OCI-LY7 (cell line): ENCODE measurements around the gene TMC4. TPM values are rescaled to one million over a fixed set of nuclear protein-coding genes. Genes with fewer than 3 reads are reported as not detected.

ENCODE experiments used
- BruUV-seq: library from RNA; stranded (reverse); fragments of 400-500 nt; replicated peaks from 2 replicates; lab custom pipeline; 2021; lab: Mats Ljungman, UMichigan
- CTCF ChIA-PET: fragments of 300-600 bp; sonication (Branson Sonifier 250); formaldehyde crosslinking; loops from one replicate; lab custom pipeline; 2022; ENCODE audit warnings: antibody characterized with exemption; ENCODE audit not compliant: unreplicated experiment; lab: Charles Lee
- POLR2A ChIA-PET: fragments of 300-600 bp; sonication (Branson Sonifier 250); formaldehyde crosslinking; loops from one replicate; lab custom pipeline; 2022; ENCODE audit warnings: antibody characterized with exemption; lab: Charles Lee
- DNase-seq: peaks from one replicate; pipeline ENCODE4 v3.0.0-alpha.2; 2015; ENCODE audit warnings: low spot score
- H2AFZ ChIP-seq: fragments of 200-600 bp; sonication (generic), shearing (Covaris generic); 2 replicates; pipeline ENCODE4 v1.6.1; 2014; ENCODE audit warnings: mild to moderate bottlenecking, antibody characterized with exemption, low read length, moderate library complexity
- H3K27ac ChIP-seq: fragments of 200-600 bp; sonication (generic); 2 replicates; pipeline ENCODE4 v1.5.1; 2014; ENCODE audit warnings: mixed run types, low read depth, mild to moderate bottlenecking, moderate library complexity, low read length, inconsistent platforms; ENCODE audit not compliant: poor library complexity, severe bottlenecking
- H3K36me3 ChIP-seq: fragments of 200-600 bp; sonication (generic); 2 replicates; pipeline ENCODE4 v1.6.1; 2014; ENCODE audit warnings: mild to moderate bottlenecking, antibody characterized with exemption, low read length, moderate library complexity, mixed read lengths; ENCODE audit not compliant: insufficient read depth
- H3K4me1 ChIP-seq: fragments of 200-600 bp; sonication (generic); 2 replicates; pipeline ENCODE4 v1.5.1; 2014; ENCODE audit warnings: mild to moderate bottlenecking, low read length; ENCODE audit not compliant: insufficient read depth, poor library complexity, severe bottlenecking
- H3K4me2 ChIP-seq: fragments of 200-600 bp; sonication (generic); 2 replicates; pipeline ENCODE4 v1.6.1; 2014; ENCODE audit warnings: mild to moderate bottlenecking, low read length
- H3K4me3 ChIP-seq: fragments of 200-600 bp; sonication (generic); 2 replicates; pipeline ENCODE4 v1.5.1; 2014; ENCODE audit warnings: mild to moderate bottlenecking, low read depth, low read length; ENCODE audit not compliant: poor library complexity, severe bottlenecking
- H3K79me2 ChIP-seq: fragments of 200-600 bp; sonication (generic); 2 replicates; pipeline ENCODE4 v1.6.1; 2016; ENCODE audit warnings: low read depth, mild to moderate bottlenecking, low read length, moderate library complexity, mixed read lengths; ENCODE audit not compliant: insufficient read depth
- H3K9me2 ChIP-seq: fragments of 200-600 bp; sonication (generic); 2 replicates; pipeline ENCODE4 v1.6.1; 2016; ENCODE audit warnings: mild to moderate bottlenecking, low read length, mixed read lengths; ENCODE audit not compliant: insufficient read depth
- H3K9me3 ChIP-seq: fragments of 200-600 bp; sonication (generic); 2 replicates; pipeline ENCODE4 v1.6.1; 2014; ENCODE audit warnings: mild to moderate bottlenecking, mixed run types, low read length, mixed read lengths
- H4K20me1 ChIP-seq: fragments of 200-600 bp; sonication (generic); 2 replicates; pipeline ENCODE4 v1.6.1; 2014; ENCODE audit warnings: mild to moderate bottlenecking, antibody characterized with exemption, low read length, moderate library complexity, mixed read lengths; ENCODE audit not compliant: insufficient read depth
- EZH2phosphoT487 ChIP-seq: fragments of 200-600 bp; sonication (generic); IDR thresholded peaks from 2 replicates; pipeline ENCODE4 v1.6.1; 2018; ENCODE audit warnings: low read depth, borderline replicate concordance, mild to moderate bottlenecking, mixed run types, antibody characterized with exemption, low read length, moderate library complexity, mixed read lengths
- intact Hi-C: fragments of 100-400 bp; cut with micrococcal nuclease; formaldehyde crosslinking; loops from one replicate; pipeline ENCODE4 v1.10.0; 2022; ENCODE audit not compliant: unreplicated experiment
- total RNA-seq, 2 experiments: library from RNA; depleted of rRNA in 1 of 2; stranded (reverse); fragments of >200 nt in 1 of 2; shearing (Covaris generic) in 1 of 2; gene quantifications; 2 replicates each; pipeline ENCODE4 v1.2.3, GENCODE V29; 2014 to 2022
- TF ChIP-seq, protein P1 (sequence below): fragments of 200-600 bp; sonication (generic); conservative IDR thresholded peaks from 2 replicates; pipeline ENCODE4 v1.5.1; 2014; ENCODE audit warnings: mild to moderate bottlenecking, antibody characterized with exemption, low read length, moderate library complexity, mixed read lengths

Gene TMC4
- total RNA-seq, 2 experiments from 2014 or later, result not detected

DNA sequence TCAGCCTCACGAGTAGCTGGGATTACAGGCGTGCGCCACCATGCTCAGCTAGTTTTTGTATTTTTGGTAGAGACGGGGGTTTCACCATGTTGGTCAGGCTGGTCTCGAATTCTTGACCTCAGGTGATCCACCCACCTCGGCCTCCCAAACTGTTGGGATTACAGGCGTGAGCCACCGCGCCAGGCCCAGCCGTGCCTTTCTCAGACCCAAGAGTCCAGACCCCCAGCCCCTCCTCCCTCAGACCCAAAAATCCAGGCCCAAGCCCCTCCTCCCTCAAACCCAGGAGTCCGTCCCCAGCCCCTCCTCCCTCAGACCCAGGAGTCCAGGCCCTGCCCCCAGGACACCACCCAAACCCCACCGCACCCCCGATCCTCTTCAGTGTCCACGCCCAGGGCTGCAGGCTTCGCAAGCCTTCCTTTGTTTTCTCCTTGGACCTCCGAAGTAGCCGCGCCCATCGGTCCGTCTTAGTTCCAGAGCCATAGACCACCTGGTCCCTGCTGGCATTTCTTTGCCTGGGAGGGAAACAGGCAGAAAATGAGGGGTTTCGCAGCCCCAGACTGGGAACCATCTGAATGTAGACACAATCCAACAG, 3.7 kb downstream of the TMC4 start:
- TF ChIP-seq, protein P1, sequence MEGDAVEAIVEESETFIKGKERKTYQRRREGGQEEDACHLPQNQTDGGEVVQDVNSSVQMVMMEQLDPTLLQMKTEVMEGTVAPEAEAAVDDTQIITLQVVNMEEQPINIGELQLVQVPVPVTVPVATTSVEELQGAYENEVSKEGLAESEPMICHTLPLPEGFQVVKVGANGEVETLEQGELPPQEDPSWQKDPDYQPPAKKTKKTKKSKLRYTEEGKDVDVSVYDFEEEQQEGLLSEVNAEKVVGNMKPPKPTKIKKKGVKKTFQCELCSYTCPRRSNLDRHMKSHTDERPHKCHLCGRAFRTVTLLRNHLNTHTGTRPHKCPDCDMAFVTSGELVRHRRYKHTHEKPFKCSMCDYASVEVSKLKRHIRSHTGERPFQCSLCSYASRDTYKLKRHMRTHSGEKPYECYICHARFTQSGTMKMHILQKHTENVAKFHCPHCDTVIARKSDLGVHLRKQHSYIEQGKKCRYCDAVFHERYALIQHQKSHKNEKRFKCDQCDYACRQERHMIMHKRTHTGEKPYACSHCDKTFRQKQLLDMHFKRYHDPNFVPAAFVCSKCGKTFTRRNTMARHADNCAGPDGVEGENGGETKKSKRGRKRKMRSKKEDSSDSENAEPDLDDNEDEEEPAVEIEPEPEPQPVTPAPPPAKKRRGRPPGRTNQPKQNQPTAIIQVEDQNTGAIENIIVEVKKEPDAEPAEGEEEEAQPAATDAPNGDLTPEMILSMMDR, result no peak
- no peak for TF ChIP-seq EZH2phosphoT487
- intact Hi-C loops, result no loop called here
- no TSS peak for BruUV-seq
- Histone ChIP-seq H3K9me3 (no peaks in the 10 kb centered on the region), H3K4me3 (no peak overlapping the region), H3K79me2 (no peaks in the 10 kb centered on the region), H4K20me1 (no peaks in the 10 kb centered on the region), H3K36me3 (no peaks in the 10 kb centered on the region), H3K9me2 (no peaks in the 10 kb centered on the region), H3K4me1 (peaks cover 14% of the 10 kb centered on the region), H3K27ac (no peak overlapping the region), H2AFZ (no peak overlapping the region), H3K4me2 (no peak overlapping the region)
- CTCF ChIA-PET, result interaction anchor here (0.6 kb wide), 1 partner anchor 276 kb away, joined by 3 read pairs; no protein-coding TSS in a partner anchor
- no peak for DNase-seq
- POLR2A ChIA-PET, result interaction anchor here (0.7 kb wide), 1 partner anchor 1029 kb away, joined by 5 read pairs; no protein-coding TSS in a partner anchor

DNA sequence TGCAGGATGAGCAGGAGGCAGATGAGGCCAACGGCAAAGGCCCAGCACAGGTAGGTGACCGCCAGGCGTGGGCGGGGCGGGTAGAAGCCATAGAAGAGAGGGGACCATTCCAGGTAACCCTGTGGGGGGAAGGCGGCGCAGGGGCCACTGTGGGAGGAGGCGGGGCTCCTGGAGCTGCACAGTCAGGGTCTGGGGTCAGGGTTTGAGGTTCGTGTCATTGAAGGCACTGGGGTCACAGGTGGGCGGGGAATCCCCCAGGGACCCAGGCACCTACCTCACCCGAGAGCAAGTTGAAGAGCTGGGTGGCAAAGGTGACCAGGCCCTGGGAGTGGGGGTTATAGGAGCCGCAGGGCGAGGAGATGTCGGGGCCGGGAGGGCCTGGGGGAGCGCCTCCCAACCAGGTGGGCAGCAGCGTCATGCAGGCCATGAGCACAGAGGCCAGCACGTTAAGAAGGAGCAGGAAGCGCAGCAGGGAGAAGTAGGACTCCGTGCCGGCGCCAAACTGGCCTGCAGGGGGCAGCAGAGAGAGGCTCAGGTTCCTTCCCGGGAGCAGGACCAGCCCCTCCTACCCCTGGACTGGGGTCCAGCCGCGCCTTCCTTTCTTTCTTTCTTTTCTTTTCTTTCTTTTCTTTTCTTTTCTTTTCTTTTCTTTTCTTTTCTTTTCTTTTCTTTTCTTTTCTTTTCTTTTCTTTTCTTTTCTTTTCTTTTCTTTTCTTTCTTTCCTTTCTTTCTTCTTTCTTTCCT, 4.6 kb downstream of the TMC4 start:
- H3K9me2 ChIP-seq, result no peaks in the 10 kb centered on the region
- no peaks in the 10 kb centered on the region for H3K36me3 ChIP-seq
- no peaks in the 10 kb centered on the region for H3K79me2 ChIP-seq
- POLR2A ChIA-PET, result no interaction called here
- no TSS peak for BruUV-seq
- H3K4me1 ChIP-seq, result peaks cover 10% of the 10 kb centered on the region
- no peak overlapping the region for H3K27ac ChIP-seq
- no peak overlapping the region for H2AFZ ChIP-seq
- H3K4me2 ChIP-seq, result peak overlapping the region; percentile 57
- H3K9me3 ChIP-seq, result no peaks in the 10 kb centered on the region
- CTCF ChIA-PET, result no interaction called here
- H3K4me3 ChIP-seq, result no peak overlapping the region
- H4K20me1 ChIP-seq, result no peaks in the 10 kb centered on the region
- DNase-seq, result peak; percentile 84
- intact Hi-C loops, result loop anchor here (1.0 kb wide), 1 partner anchor 63 kb away; no protein-coding TSS in a partner anchor
- TF ChIP-seq EZH2phosphoT487, result no peak
- TF ChIP-seq, protein P1, result peak; percentile 80

DNA sequence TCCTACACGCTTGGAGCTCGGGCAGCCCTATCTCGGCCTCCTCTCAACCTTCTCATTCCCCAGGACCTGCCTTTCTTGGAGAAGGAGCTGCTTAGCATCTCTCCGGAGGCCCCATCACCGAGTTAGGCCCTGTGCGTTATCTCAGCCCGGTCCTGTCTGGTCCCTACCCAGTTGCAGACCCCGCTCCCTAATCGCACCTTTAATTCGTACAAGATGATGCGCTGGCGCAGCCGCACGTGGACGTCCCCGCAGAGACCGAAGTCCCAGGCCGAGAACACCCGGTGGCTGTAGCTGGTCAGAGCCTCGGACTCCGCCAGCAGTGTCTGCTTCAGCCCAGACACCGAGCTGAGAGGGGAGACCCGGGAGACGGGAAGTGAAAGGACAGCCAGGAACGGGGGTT, 7.7 kb downstream of the TMC4 start:
- intact Hi-C loops, result no loop called here
- BruUV-seq, result no TSS peak
- TF ChIP-seq, protein P1, result no peak
- TF ChIP-seq EZH2phosphoT487, result no peak
- Histone ChIP-seq H4K20me1 (no peaks in the 10 kb centered on the region), H3K27ac (no peak overlapping the region), H3K9me3 (no peaks in the 10 kb centered on the region), H3K4me3 (no peak overlapping the region), H3K36me3 (no peaks in the 10 kb centered on the region), H3K79me2 (no peaks in the 10 kb centered on the region), H3K4me2 (no peak overlapping the region), H3K9me2 (no peaks in the 10 kb centered on the region), H2AFZ (no peak overlapping the region), H3K4me1 (peaks cover 18% of the 10 kb centered on the region)
- POLR2A ChIA-PET, result no interaction called here
- CTCF ChIA-PET, result no interaction called here
- DNase-seq, result no peak
